ENCODE measurements around the gene ABLIM1. TPM values are rescaled to one million over a fixed set of nuclear protein-coding genes. Genes with fewer than 3 reads are reported as not detected.

Gene ABLIM1
- total RNA-seq, 4 donors from 2014 or later: 156 to 278 (median 213) TPM

DNA sequence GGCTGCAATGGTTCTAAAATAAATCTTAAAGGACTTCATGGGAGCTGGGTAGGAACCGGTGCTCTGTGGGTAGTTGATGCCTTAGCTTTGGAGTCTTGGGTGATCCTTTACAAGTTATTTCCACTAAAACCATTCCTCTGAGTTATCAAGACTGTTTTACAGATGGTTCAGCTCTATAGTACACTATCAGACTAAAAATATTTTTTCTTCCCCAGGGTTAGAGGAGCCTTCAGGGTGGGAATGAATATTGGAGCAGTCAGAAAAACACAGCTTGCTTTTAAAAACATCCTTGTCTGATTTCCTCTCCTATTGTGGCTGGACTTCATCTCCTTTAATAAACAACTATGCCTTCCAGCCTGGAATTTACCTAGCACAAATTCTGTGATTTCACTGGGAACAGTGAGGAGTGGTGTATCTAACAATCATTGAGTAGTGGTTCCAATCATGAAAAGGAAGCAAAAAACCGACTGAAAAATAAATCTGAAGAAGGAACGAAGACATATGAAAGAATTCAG lies 151.1 kb downstream of the ABLIM1 start:
- peak overlapping the region; percentile 83 for H3K27ac ChIP-seq

DNA sequence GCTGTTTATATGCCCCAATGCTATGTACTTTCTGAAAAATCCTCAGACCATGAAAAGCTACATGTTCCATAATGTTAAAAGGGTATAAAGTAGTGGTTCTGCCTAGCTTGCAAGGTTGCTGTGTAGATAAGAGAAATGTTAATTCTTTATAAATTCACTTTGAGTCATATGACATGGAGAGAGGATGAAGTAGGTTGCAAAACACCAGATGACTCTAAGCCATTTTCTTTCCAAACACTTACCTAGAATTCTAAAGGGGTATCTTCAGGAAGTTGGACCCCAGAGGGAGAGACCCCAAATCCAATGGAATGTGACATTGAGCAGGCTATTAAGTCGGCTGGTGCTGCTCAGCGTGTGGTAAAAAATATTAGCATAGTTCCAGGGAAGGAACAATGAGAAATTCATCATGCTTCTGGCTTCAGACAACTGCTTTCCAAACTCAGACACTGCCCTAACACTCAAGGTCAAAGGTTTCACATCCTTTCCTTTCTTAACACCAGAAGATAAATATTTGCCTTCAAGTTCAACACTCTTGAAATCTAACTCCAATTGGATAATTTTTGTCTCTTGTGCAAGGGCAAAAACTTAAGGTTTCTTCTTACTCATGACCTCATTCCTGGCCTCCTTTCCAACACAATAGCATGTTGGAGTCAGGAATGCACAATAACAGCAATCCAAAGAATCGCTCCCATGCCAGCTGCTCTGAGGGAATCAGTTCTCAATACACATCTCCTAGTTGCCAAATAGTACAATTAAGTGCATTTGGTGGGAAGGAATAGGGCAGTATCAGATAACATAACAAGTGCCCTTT lies 153.1 kb downstream of the ABLIM1 start:
- no peak for DNase-seq (ENCODE audit: low spot score in 2 of 2)
- Histone ChIP-seq H3K27ac (peak overlapping the region; percentile 83), H3K4me3 (no peak overlapping the region), H3K4me1 (peaks cover 73% of the 10 kb centered on the region), H3K36me3 (no peaks in the 10 kb centered on the region), H3K27me3 (no peaks in the 10 kb centered on the region), H3K9me3 (no peaks in the 10 kb centered on the region)
- 25% methylated on average over 3 of the region's 3 CpGs for WGBS
- TF ChIP-seq POLR2AphosphoS5 (IDR thresholded peaks at IDR 0.05): peak in 2 of 3 donors; percentile 44 to 79
- TF ChIP-seq, protein P1, sequence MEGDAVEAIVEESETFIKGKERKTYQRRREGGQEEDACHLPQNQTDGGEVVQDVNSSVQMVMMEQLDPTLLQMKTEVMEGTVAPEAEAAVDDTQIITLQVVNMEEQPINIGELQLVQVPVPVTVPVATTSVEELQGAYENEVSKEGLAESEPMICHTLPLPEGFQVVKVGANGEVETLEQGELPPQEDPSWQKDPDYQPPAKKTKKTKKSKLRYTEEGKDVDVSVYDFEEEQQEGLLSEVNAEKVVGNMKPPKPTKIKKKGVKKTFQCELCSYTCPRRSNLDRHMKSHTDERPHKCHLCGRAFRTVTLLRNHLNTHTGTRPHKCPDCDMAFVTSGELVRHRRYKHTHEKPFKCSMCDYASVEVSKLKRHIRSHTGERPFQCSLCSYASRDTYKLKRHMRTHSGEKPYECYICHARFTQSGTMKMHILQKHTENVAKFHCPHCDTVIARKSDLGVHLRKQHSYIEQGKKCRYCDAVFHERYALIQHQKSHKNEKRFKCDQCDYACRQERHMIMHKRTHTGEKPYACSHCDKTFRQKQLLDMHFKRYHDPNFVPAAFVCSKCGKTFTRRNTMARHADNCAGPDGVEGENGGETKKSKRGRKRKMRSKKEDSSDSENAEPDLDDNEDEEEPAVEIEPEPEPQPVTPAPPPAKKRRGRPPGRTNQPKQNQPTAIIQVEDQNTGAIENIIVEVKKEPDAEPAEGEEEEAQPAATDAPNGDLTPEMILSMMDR (IDR thresholded peaks at IDR 0.05): no peak

More for the DNA sequence above, 151.1 kb downstream of the ABLIM1 start:
- Histone ChIP-seq H3K27me3 (no peaks in the 10 kb centered on the region), H3K9me3 (no peaks in the 10 kb centered on the region), H3K4me1 (peaks cover 66% of the 10 kb centered on the region), H3K4me3 (no peak overlapping the region), H3K36me3 (no peaks in the 10 kb centered on the region)
- no peak for DNase-seq (ENCODE audit: low spot score in 2 of 2)
- TF ChIP-seq POLR2A (IDR thresholded peaks at IDR 0.05): no peak
- TF ChIP-seq POLR2AphosphoS5 (IDR thresholded peaks at IDR 0.05): no peak
- TF ChIP-seq, protein P1 (IDR thresholded peaks at IDR 0.05): no peak
- no peak for TF ChIP-seq EP300 (IDR thresholded peaks at IDR 0.05)
- WGBS: 52% methylated on average over 3 of the region's 3 CpGs

DNA sequence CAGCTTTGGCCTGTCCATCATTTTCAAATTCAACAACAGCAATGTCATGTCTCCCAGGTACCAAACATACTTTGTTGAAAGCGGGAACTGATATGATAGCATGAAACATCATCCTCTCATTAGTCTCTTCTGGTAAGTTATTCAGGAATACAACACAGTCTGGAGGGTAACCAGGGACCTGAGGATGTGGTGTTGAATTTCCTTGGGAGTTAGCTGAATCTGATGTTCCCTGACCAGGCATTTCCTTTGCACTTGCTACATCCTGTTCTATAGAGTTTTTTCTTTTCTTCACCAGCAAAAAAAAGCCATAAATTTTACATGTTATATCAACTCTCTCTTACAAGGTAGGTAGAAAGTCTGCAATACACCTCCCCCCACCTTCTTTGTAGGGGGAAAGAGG lies 156.0 kb downstream of the ABLIM1 start:
- no peak for TF ChIP-seq POLR2AphosphoS5 (IDR thresholded peaks at IDR 0.05)
- TF ChIP-seq, protein P1 (IDR thresholded peaks at IDR 0.05): no peak
- no peaks in the 10 kb centered on the region for H3K36me3 ChIP-seq
- no peaks in the 10 kb centered on the region for H3K9me3 ChIP-seq
- no peak overlapping the region for H3K27ac ChIP-seq
- WGBS: 95% methylated on average over 1 of the region's 1 CpG
- no peaks in the 10 kb centered on the region for H3K27me3 ChIP-seq
- no peak for DNase-seq (ENCODE audit: low spot score in 2 of 2)
- H3K4me1 ChIP-seq: peaks cover 68% of the 10 kb centered on the region
- H3K4me3 ChIP-seq: no peak overlapping the region

DNA sequence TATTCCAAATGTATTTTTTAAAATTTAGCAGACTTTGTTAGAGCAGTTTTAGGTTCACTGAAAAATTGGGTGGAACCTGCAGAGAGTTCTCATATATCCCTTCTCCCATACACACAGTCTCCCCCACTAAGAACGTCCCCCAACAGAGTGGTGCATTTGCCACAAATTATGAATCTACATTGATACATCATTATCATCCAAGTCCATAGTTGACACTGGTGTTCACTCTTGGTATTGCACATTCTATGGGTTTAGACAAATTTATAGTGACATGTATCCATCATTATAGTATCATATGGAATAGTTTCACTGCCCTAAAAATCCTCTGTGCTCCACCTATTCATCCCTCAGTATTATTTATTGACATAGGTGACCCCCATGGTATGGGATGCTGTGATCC lies 156.4 kb downstream of the ABLIM1 start:
- no peak for DNase-seq (ENCODE audit: low spot score in 2 of 2)
- Histone ChIP-seq H3K4me1 (peaks cover 64% of the 10 kb centered on the region), H3K4me3 (no peak overlapping the region), H3K27ac (no peak overlapping the region), H3K36me3 (peaks cover 2% of the 10 kb centered on the region), H3K27me3 (no peaks in the 10 kb centered on the region), H3K9me3 (no peaks in the 10 kb centered on the region)
- WGBS: 97% methylated on average over 1 of the region's 1 CpG
- TF ChIP-seq EP300 (IDR thresholded peaks at IDR 0.05) (no peak), POLR2A (IDR thresholded peaks at IDR 0.05) (no peak), POLR2AphosphoS5 (IDR thresholded peaks at IDR 0.05) (no peak)
- TF ChIP-seq, protein P1 (IDR thresholded peaks at IDR 0.05): no peak

DNA sequence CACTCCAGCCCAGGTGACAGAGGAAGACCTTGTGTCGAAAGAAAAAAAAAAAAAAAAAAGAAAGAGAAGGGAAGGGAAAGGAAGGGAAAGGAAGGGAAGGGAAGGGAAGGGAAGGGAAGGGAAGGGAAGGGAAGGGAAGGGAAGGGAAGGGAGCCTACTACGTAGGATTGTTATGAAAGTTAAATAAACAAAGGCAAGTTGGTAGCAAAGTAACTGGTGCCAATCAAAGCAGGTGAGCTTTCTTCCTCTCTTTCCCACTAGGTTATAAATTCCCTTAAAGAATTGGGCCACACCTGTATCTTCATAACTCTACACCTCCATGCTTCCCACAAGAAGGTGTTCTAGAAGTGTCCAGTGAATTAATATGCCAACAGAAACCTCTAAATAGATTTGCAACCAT lies 157.4 kb downstream of the ABLIM1 start:
- H3K27ac ChIP-seq: peak overlapping the region; percentile 86
- 61% methylated on average over 2 of the region's 2 CpGs for WGBS
- DNase-seq (ENCODE audit: low spot score in 2 of 2): no peak
- TF ChIP-seq, protein P1 (IDR thresholded peaks at IDR 0.05): no peak
- no peak for TF ChIP-seq POLR2A (IDR thresholded peaks at IDR 0.05)
- TF ChIP-seq EP300 (IDR thresholded peaks at IDR 0.05): no peak
- no peaks in the 10 kb centered on the region for H3K27me3 ChIP-seq
- H3K36me3 ChIP-seq: peaks cover 5% of the 10 kb centered on the region
- H3K9me3 ChIP-seq: no peaks in the 10 kb centered on the region
- H3K4me1 ChIP-seq: peaks cover 54% of the 10 kb centered on the region
- no peak overlapping the region for H3K4me3 ChIP-seq

Data from suprapubic skin (tissue), 4 donors.